Body of pancreas (tissue), 4 donors: ENCODE results near the gene MAP3K5. TPM values are rescaled to one million over a fixed set of nuclear protein-coding genes. Genes with fewer than 3 reads are reported as not detected.

Experiments
- ATAC-seq: fragments of 150-250 bp; one replicate; pipeline ENCODE4 v1.9.1; 2016
- DNase-seq, 4 donors: peaks; one replicate each; pipeline ENCODE4 v3.0.0-alpha.2; 2019
- H3K27ac ChIP-seq, 4 donors: fragments of 200-600 bp; sonication (generic); 1 replicate in 3 of 4; 2 replicates in 1 of 4; pipeline versions ENCODE4 v1.5.1 to v1.6.1; 2016 to 2019; ENCODE audit warnings: mild to moderate bottlenecking in 1 of 4, mixed read lengths in 1 of 4, moderate library complexity in 1 of 4
- H3K27me3 ChIP-seq, 2 donors: fragments of 200-600 bp; sonication (generic); one replicate each; pipeline ENCODE4 v1.6.0; 2016; ENCODE audit warnings: mild to moderate bottlenecking in 1 of 2
- H3K36me3 ChIP-seq, 2 donors: fragments of 200-600 bp; sonication (generic); replicated peaks in 1 of 2; 2 replicates each; pipeline ENCODE4 v1.5.1; 2016; ENCODE audit warnings: low read depth in 2 of 2; ENCODE audit not compliant: insufficient read depth in 1 of 2
- H3K4me1 ChIP-seq: fragments of 200-600 bp; sonication (generic); one replicate; pipeline ENCODE4 v1.6.0; 2016
- H3K4me3 ChIP-seq, 2 donors: fragments of 200-600 bp; sonication (generic); 1 replicate in 1 of 2; 2 replicates in 1 of 2; pipeline ENCODE4 v1.5.1; 2016 to 2019
- H3K9me3 ChIP-seq, 3 donors: fragments of 200-600 bp; sonication (generic); 1 replicate in 2 of 3; 2 replicates in 1 of 3; pipeline ENCODE4 v1.5.1; 2016
- CTCF ChIP-seq, 7 experiments: fragments of 450-650 bp in 4 of 7; fragments of 200-600 bp in 3 of 7; sonication (generic) in 3 of 7; IDR thresholded peaks; one replicate each; pipeline ENCODE4 v1.5.1; 2016 to 2019; ENCODE audit warnings: antibody characterized with exemption in 7 of 7
- POLR2A ChIP-seq, 3 donors: fragments of 450-650 bp; IDR thresholded peaks; one replicate each; pipeline ENCODE4 v1.6.1; 2016; ENCODE audit warnings: antibody characterized with exemption in 3 of 3, mild to moderate bottlenecking in 2 of 3
- WGBS, 2 donors: methylation state at CpG; one replicate each; pipeline ENCODE4 v1.1.5; 2017; 5-methylcytosine and 5-hydroxymethylcytosine counted together
- intact Hi-C: fragments of 100-400 bp; cut with DNase I; formaldehyde crosslinking; loops from one replicate; pipeline ENCODE4 v1.15.1; 2023
- total RNA-seq, 2 donors: library from RNA; depleted of rRNA; stranded (reverse); fragments of >200 nt; gene quantifications; one replicate each; pipeline ENCODE4 v1.1.0, GENCODE V29; 2016

The MAP3K5 gene
- total RNA-seq, 2 donors from 2014 or later = 33.7 to 36.9 TPM

DNA sequence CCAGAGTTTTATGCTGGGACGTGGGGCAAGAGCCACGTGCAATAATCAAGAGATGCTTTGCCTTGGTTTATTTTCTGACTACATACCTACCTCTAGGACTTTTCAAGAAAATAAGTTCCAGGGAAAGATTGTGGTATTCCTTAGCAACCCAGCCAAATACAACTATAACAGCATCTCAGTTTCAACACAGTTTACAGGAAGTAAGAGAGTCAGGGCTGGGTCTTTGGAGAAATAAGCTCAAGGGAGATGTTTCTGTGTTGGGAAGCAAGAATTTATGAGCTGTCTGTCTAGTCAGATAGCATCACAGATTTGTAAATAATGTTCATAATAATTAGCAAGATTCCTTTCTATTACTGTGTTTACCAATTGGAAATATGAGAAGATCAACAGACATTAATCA is 35.1 kb downstream of the MAP3K5 start:
- no peak for TF ChIP-seq CTCF (IDR thresholded peaks at IDR 0.05)
- no peak for TF ChIP-seq POLR2A (IDR thresholded peaks at IDR 0.05)
- H3K9me3 ChIP-seq = no peaks in the 10 kb centered on the region
- WGBS, 2 donors = 92 to 97% methylated on average over 2 of the region's 2 CpGs
- H3K4me3 ChIP-seq = no peak overlapping the region
- no peaks in the 10 kb centered on the region for H3K27me3 ChIP-seq
- peaks cover 40% of the 10 kb centered on the region for H3K4me1 ChIP-seq
- intact Hi-C loops = no loop called here
- ATAC-seq = no peak
- DNase-seq = no peak
- H3K27ac ChIP-seq = no peak overlapping the region
- H3K36me3 ChIP-seq = no peaks in the 10 kb centered on the region

DNA sequence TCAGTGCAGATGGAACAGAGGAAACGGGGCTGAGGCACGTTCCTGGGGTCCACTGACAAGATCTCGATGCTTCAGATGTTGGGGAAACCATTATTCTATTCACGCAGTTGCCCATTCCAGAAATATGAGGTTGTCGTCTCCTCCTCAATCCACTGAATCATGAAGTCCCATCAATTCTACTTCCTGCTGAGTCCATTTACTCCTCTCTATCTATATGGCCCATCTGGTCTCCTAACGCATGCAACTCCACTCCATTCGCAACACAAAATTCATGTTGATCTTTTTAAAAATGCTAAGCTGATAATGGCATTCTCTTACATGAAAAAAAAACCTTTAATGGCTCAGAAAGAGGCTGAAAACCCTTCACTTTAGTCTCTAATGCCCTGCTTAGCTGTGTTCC is 37.5 kb downstream of the MAP3K5 start:
- H3K27me3 ChIP-seq = no peaks in the 10 kb centered on the region
- TF ChIP-seq POLR2A (IDR thresholded peaks at IDR 0.05) = no peak
- TF ChIP-seq CTCF (IDR thresholded peaks at IDR 0.05) = no peak
- ATAC-seq = no peak
- no peaks in the 10 kb centered on the region for H3K36me3 ChIP-seq
- DNase-seq = no peak
- no peaks in the 10 kb centered on the region for H3K9me3 ChIP-seq
- peaks cover 45% of the 10 kb centered on the region for H3K4me1 ChIP-seq
- WGBS, 2 donors = 87 to 94% methylated on average over 7 of the region's 7 CpGs
- H3K4me3 ChIP-seq = no peak overlapping the region
- intact Hi-C loops = no loop called here
- H3K27ac ChIP-seq = no peak overlapping the region

GRCh38 chr6:136753624-136754023 is 38.7 kb downstream of the MAP3K5 start:
- no peaks in the 10 kb centered on the region for H3K9me3 ChIP-seq
- intact Hi-C loops = no loop called here
- TF ChIP-seq POLR2A (IDR thresholded peaks at IDR 0.05) (no peak), CTCF (IDR thresholded peaks at IDR 0.05) (no peak)
- no peak for DNase-seq
- 81 to 88% methylated on average over 7 of the region's 7 CpGs for WGBS, 2 donors
- no peak for ATAC-seq
- peaks cover 43% of the 10 kb centered on the region for H3K4me1 ChIP-seq
- H3K27me3 ChIP-seq = no peaks in the 10 kb centered on the region
- H3K36me3 ChIP-seq = no peaks in the 10 kb centered on the region
- no peak overlapping the region for H3K27ac ChIP-seq
- no peak overlapping the region for H3K4me3 ChIP-seq

- TF ChIP-seq POLR2A (IDR thresholded peaks at IDR 0.05) (no peak), CTCF (IDR thresholded peaks at IDR 0.05) (no peak)
- H3K4me3 ChIP-seq = no peak overlapping the region
- intact Hi-C loops = no loop called here
- DNase-seq (no peak), ATAC-seq (peak; percentile 21)
- peaks cover 47% of the 10 kb centered on the region for H3K4me1 ChIP-seq
- no peak overlapping the region for H3K27ac ChIP-seq
- H3K9me3 ChIP-seq = no peaks in the 10 kb centered on the region
- H3K27me3 ChIP-seq = no peaks in the 10 kb centered on the region
- no peaks in the 10 kb centered on the region for H3K36me3 ChIP-seq
- WGBS, 2 donors = 87 to 88% methylated on average over 7 of the region's 7 CpGs
These were observed 39.7 kb downstream of the MAP3K5 start for GRCh38 chr6:136752554-136752953.

DNA sequence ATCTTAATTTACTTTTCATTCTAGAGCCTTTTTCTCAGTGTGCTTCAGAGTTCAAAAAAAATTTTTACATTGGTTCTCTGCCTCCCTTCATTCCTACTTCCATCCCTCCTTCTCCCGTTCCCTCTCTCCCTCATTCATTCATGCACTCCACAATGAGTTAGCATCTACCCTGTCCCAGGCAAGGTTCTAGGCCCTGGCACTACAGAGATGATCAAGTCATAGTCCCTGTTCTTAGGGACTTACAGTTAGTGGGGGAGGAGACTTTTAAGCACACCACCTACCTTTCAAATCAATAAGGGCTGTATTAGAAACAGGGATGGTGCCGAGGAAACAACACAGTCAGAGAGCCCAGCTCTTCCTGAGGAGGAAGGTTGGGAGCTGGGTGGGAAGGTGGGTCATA is 40.3 kb downstream of the MAP3K5 start:
- no peak for DNase-seq
- Histone ChIP-seq H3K36me3 (no peaks in the 10 kb centered on the region), H3K4me1 (peaks cover 45% of the 10 kb centered on the region), H3K4me3 (no peak overlapping the region), H3K27ac (peak overlapping the region in 1 of 4 donors; percentile 49), H3K27me3 (no peaks in the 10 kb centered on the region), H3K9me3 (no peaks in the 10 kb centered on the region)
- WGBS, 2 donors = 63 to 93% methylated on average over 2 of the region's 2 CpGs
- ATAC-seq = no peak
- TF ChIP-seq CTCF (IDR thresholded peaks at IDR 0.05) (no peak), POLR2A (IDR thresholded peaks at IDR 0.05) (no peak)
- intact Hi-C loops = no loop called here
